Body of pancreas (tissue), 4 donors: ENCODE data around the gene MEGF10. TPM values are rescaled to one million over a fixed set of nuclear protein-coding genes. Genes with fewer than 3 reads are reported as not detected.

Experiments
- ATAC-seq: fragments of 150-250 bp; one replicate; pipeline ENCODE4 v1.9.1; 2016
- DNase-seq, 4 donors: peaks; one replicate each; pipeline ENCODE4 v3.0.0-alpha.2; 2019
- H3K27ac ChIP-seq, 4 donors: fragments of 200-600 bp; sonication (generic); 1 replicate in 3 of 4; 2 replicates in 1 of 4; pipeline versions ENCODE4 v1.5.1 to v1.6.1; 2016 to 2019; ENCODE audit warnings: mild to moderate bottlenecking in 1 of 4, mixed read lengths in 1 of 4, moderate library complexity in 1 of 4
- H3K27me3 ChIP-seq, 2 donors: fragments of 200-600 bp; sonication (generic); one replicate each; pipeline ENCODE4 v1.6.0; 2016; ENCODE audit warnings: mild to moderate bottlenecking in 1 of 2
- H3K36me3 ChIP-seq, 2 donors: fragments of 200-600 bp; sonication (generic); replicated peaks in 1 of 2; 2 replicates each; pipeline ENCODE4 v1.5.1; 2016; ENCODE audit warnings: low read depth in 2 of 2; ENCODE audit not compliant: insufficient read depth in 1 of 2
- H3K4me1 ChIP-seq: fragments of 200-600 bp; sonication (generic); one replicate; pipeline ENCODE4 v1.6.0; 2016
- H3K4me3 ChIP-seq, 2 donors: fragments of 200-600 bp; sonication (generic); 1 replicate in 1 of 2; 2 replicates in 1 of 2; pipeline ENCODE4 v1.5.1; 2016 to 2019
- H3K9me3 ChIP-seq, 3 donors: fragments of 200-600 bp; sonication (generic); 1 replicate in 2 of 3; 2 replicates in 1 of 3; pipeline ENCODE4 v1.5.1; 2016
- POLR2A ChIP-seq, 3 donors: fragments of 450-650 bp; IDR thresholded peaks; one replicate each; pipeline ENCODE4 v1.6.1; 2016; ENCODE audit warnings: antibody characterized with exemption in 3 of 3, mild to moderate bottlenecking in 2 of 3
- WGBS, 2 donors: methylation state at CpG; one replicate each; pipeline ENCODE4 v1.1.5; 2017; 5-methylcytosine and 5-hydroxymethylcytosine counted together
- intact Hi-C: fragments of 100-400 bp; cut with DNase I; formaldehyde crosslinking; loops from one replicate; pipeline ENCODE4 v1.15.1; 2023
- total RNA-seq, 2 donors: library from RNA; depleted of rRNA; stranded (reverse); fragments of >200 nt; gene quantifications; one replicate each; pipeline ENCODE4 v1.1.0, GENCODE V29; 2016
- TF ChIP-seq, protein P1 (sequence below), 7 experiments: fragments of 450-650 bp in 4 of 7; fragments of 200-600 bp in 3 of 7; sonication (generic) in 3 of 7; IDR thresholded peaks; one replicate each; pipeline ENCODE4 v1.5.1; 2016 to 2019; ENCODE audit warnings: antibody characterized with exemption in 7 of 7

The MEGF10 gene
- total RNA-seq, 2 donors from 2014 or later, result under 0.01 TPM; not detected in 1

DNA sequence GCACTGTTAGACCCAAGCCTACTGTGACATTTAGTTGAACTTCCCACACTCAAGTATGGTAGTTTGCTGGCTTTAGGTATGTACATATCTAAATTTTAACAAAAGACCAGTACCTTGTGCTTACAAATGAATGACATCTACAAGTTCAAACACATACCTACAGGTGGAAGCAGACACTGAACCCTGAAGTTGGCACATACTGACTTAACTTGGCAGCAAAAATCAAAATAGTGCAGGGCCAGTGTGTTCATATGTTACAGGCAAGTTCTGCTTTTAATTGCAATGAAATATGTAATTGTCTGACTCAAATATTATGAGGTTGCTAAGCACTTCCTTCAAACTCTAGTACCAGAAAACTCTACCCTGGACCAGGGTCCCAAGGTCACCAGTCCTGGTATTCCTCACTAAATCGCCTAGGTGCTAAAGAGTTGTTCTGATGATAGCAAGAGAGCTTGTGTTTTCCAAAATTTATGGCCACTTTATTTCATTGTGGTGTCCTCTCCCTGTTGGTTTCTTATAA is 77.4 kb downstream of the MEGF10 start:
- 71 to 78% methylated on average over 1 of the region's 1 CpG for WGBS, 2 donors
- Histone ChIP-seq H3K27ac (no peak overlapping the region), H3K36me3 (no peaks in the 10 kb centered on the region), H3K27me3 (no peaks in the 10 kb centered on the region), H3K4me3 (no peak overlapping the region), H3K4me1 (no peaks in the 10 kb centered on the region), H3K9me3 (no peaks in the 10 kb centered on the region)
- DNase-seq, result no peak
- intact Hi-C loops, result no loop called here
- no peak for TF ChIP-seq POLR2A (IDR thresholded peaks at IDR 0.05)
- TF ChIP-seq, protein P1, sequence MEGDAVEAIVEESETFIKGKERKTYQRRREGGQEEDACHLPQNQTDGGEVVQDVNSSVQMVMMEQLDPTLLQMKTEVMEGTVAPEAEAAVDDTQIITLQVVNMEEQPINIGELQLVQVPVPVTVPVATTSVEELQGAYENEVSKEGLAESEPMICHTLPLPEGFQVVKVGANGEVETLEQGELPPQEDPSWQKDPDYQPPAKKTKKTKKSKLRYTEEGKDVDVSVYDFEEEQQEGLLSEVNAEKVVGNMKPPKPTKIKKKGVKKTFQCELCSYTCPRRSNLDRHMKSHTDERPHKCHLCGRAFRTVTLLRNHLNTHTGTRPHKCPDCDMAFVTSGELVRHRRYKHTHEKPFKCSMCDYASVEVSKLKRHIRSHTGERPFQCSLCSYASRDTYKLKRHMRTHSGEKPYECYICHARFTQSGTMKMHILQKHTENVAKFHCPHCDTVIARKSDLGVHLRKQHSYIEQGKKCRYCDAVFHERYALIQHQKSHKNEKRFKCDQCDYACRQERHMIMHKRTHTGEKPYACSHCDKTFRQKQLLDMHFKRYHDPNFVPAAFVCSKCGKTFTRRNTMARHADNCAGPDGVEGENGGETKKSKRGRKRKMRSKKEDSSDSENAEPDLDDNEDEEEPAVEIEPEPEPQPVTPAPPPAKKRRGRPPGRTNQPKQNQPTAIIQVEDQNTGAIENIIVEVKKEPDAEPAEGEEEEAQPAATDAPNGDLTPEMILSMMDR (IDR thresholded peaks at IDR 0.05), result no peak
- ATAC-seq, result no peak

- intact Hi-C loops, result no loop called here
- no peaks in the 10 kb centered on the region for H3K4me1 ChIP-seq
- ATAC-seq (no peak), DNase-seq (no peak)
- H3K36me3 ChIP-seq, result no peaks in the 10 kb centered on the region
- H3K27me3 ChIP-seq, result no peaks in the 10 kb centered on the region
- WGBS, 2 donors, result 40 to 47% methylated on average over 4 of the region's 4 CpGs
- no peak for TF ChIP-seq POLR2A (IDR thresholded peaks at IDR 0.05)
- TF ChIP-seq, protein P1 (IDR thresholded peaks at IDR 0.05), result no peak
- H3K9me3 ChIP-seq, result no peaks in the 10 kb centered on the region
- no peak overlapping the region for H3K27ac ChIP-seq
- H3K4me3 ChIP-seq, result no peak overlapping the region
Measured at GRCh38 chr5:127369796-127370195, 79.2 kb downstream of the MEGF10 start.

DNA sequence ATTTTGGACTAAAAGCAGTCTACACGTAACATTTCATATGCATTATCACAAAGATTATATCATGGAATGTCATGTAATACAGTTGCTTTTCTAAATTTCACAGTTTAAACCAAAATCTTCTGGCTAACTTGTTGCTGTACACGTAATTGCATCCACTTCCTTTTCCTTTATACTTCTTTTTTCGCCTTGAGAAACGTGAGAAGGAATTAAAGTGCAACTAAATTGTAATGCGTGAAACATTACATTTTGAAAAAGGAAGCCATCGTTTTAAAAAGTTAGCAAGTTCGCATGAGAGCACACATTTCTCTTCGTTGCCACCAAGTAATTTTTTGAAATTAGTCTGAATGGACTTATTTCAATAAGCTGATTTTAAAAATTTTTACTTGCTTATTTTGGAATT is 80.0 kb downstream of the MEGF10 start:
- 78 to 80% methylated on average over 8 of the region's 8 CpGs for WGBS, 2 donors
- ATAC-seq, result no peak

DNA sequence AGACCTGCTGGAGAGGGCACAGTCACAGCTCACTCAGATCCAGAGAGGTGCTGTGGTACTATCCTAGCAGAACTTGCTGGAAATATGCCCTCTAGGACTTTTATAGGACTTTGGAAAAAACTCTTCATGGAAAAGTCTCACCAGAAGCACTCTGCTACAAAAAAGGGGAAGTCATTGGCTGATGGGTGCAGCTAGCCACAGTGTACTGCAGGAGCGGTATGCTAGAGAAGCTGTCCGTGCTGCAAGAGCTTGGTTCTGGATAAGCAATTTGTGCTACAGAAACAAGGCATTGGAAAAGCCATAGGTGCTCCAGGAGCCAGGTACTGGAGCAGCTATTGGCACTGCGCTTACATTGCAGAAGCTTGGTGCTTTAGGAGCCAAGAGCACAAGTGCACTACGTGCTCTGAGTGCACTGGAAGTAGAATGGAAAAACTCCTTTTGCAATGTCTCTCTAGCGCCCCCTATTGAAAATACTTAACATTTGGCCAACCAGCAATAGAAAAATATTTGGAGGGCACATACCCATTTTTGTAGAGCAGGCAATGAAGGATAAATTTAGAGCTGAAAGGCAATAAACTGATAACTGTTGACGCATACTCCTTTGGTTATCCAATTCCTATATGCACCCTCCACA is 83.4 kb downstream of the MEGF10 start:
- Histone ChIP-seq H3K36me3 (no peaks in the 10 kb centered on the region), H3K27ac (no peak overlapping the region), H3K4me3 (no peak overlapping the region), H3K27me3 (no peaks in the 10 kb centered on the region), H3K9me3 (no peaks in the 10 kb centered on the region), H3K4me1 (no peaks in the 10 kb centered on the region)
- TF ChIP-seq, protein P1 (IDR thresholded peaks at IDR 0.05), result peak in 1 of 7 experiments; percentile 9
- TF ChIP-seq POLR2A (IDR thresholded peaks at IDR 0.05), result no peak
- DNase-seq (no peak), ATAC-seq (no peak)
- WGBS, 2 donors, result 68 to 78% methylated on average over 6 of the region's 6 CpGs
- intact Hi-C loops, result no loop called here

More for the DNA sequence above, 80.0 kb downstream of the MEGF10 start:
- TF ChIP-seq, protein P1 (IDR thresholded peaks at IDR 0.05), result no peak
- no peak for TF ChIP-seq POLR2A (IDR thresholded peaks at IDR 0.05)
- Histone ChIP-seq H3K27ac (no peak overlapping the region), H3K9me3 (no peaks in the 10 kb centered on the region), H3K36me3 (no peaks in the 10 kb centered on the region), H3K27me3 (no peaks in the 10 kb centered on the region), H3K4me3 (no peak overlapping the region), H3K4me1 (no peaks in the 10 kb centered on the region)
- intact Hi-C loops, result no loop called here
- no peak for DNase-seq

DNA sequence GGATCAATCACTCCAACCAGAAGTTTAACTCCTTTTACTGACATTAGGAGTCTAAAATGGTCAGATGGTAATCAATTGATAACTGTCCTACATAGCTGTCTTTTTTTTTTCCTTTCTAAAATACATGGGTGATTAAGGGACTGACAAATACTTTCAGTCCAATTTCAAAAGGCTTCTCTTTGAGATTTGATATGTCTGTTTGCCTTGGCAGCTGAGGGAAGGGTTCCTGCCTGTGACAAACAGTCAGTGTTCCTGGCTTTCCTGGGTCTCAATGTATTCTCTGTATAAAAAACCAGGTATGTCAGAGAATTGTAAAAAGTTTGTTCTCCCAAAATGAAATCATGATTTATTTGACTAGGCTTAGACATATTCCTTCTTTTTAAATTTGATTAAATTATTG is 84.5 kb downstream of the MEGF10 start:
- DNase-seq, result no peak

More for the DNA sequence above, 84.5 kb downstream of the MEGF10 start:
- no peaks in the 10 kb centered on the region for H3K9me3 ChIP-seq
- no peaks in the 10 kb centered on the region for H3K4me1 ChIP-seq
- no peaks in the 10 kb centered on the region for H3K36me3 ChIP-seq
- no peak for TF ChIP-seq POLR2A (IDR thresholded peaks at IDR 0.05)
- TF ChIP-seq, protein P1 (IDR thresholded peaks at IDR 0.05), result no peak
- intact Hi-C loops, result no loop called here
- no peak overlapping the region for H3K4me3 ChIP-seq
- no peak overlapping the region for H3K27ac ChIP-seq
- no peaks in the 10 kb centered on the region for H3K27me3 ChIP-seq
- no peak for ATAC-seq
